Measurements from ENCODE around the gene ZNF230.

DNA sequence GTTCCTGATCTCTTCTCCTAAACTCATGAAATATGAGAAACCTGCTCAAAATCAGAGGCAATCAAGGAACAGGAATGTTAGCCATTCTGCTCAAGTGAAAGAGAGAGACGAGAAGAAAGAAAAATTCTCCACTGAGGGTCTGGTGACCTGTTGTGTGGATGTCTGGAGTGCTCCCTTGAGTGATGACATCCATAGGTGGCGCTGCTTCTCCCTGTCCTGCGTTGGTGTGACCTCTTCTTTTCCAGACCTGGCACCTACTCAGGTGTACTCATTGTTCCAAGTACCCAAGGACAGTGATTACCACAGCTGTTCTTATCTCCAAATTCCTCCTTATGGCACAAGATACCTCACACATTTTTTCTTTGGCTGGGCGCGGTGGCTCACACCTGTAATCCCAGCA lies 53.1 kb downstream of the ZNF230 start:
- TF ChIP-seq, protein P1, sequence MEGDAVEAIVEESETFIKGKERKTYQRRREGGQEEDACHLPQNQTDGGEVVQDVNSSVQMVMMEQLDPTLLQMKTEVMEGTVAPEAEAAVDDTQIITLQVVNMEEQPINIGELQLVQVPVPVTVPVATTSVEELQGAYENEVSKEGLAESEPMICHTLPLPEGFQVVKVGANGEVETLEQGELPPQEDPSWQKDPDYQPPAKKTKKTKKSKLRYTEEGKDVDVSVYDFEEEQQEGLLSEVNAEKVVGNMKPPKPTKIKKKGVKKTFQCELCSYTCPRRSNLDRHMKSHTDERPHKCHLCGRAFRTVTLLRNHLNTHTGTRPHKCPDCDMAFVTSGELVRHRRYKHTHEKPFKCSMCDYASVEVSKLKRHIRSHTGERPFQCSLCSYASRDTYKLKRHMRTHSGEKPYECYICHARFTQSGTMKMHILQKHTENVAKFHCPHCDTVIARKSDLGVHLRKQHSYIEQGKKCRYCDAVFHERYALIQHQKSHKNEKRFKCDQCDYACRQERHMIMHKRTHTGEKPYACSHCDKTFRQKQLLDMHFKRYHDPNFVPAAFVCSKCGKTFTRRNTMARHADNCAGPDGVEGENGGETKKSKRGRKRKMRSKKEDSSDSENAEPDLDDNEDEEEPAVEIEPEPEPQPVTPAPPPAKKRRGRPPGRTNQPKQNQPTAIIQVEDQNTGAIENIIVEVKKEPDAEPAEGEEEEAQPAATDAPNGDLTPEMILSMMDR (conservative IDR thresholded peaks at IDR 0.05; ENCODE audit: low read depth, low read length): no peak
- TF ChIP-seq EZH2 (IDR thresholded peaks at IDR 0.05; ENCODE audit: low read length, unreplicated experiment): no peak

All from PC-3 (cell line).